Measurements from ENCODE around the gene KLK11.

KLK11 gene

DNA sequence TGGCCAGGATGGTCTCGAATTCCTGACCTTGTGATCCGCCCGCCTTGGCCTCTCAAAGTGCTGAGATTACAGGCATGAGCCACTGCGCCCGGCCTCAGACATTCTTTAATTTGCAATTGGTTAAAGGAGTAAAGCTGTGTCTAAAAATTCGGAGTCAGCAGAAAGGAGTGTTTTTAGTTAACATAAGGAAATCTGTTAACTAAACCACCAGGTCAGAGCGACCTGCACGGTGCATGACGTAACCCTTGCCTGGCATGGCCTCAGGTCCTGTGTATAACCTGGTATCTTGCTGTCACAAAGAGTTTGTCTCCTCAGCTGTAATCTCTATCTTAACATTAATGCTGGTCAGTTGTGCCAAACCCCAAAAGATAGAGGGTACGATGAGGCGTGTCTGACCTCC, 17.9 kb upstream of the KLK11 start:
- TF ChIP-seq CTCF (IDR thresholded peaks at IDR 0.05; ENCODE audit: low read depth, low read length): no peak
- no peak overlapping the region for H3K4me3 ChIP-seq (ENCODE audit: low read depth, low read length)

GRCh38 chr19:51043497-51043896, 17.1 kb upstream of the KLK11 start:
- TF ChIP-seq CTCF (IDR thresholded peaks at IDR 0.05; ENCODE audit: low read depth, low read length): no peak
- H3K4me3 ChIP-seq (ENCODE audit: low read depth, low read length): no peak overlapping the region

DNA sequence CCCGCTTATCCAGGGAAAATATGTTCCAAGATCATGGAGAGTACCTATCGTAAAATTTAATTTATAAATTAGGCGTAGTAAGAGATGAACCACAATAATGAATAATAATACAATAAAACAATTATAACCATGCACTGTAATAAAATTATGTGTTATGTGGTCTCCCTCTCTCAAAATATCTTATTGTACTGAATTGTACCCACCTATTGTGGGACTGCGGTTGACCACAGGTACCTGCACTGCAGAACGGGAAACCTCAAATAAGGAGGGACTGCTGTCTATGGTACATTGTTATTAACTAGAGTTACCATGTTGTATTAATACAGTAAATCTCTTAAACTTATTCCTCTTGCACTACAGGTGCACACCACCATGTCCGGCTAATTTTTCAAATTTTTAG, 13.7 kb upstream of the KLK11 start:
- no peak for TF ChIP-seq CTCF (IDR thresholded peaks at IDR 0.05; ENCODE audit: low read depth, low read length)

GRCh38 chr19:51036519-51036918, 10.1 kb upstream of the KLK11 start:
- no peak for TF ChIP-seq CTCF (IDR thresholded peaks at IDR 0.05; ENCODE audit: low read depth, low read length)
- H3K4me3 ChIP-seq (ENCODE audit: low read depth, low read length): no peak overlapping the region

More for the DNA sequence above, 13.7 kb upstream of the KLK11 start:
- H3K4me3 ChIP-seq (ENCODE audit: low read depth, low read length): no peak overlapping the region

DNA sequence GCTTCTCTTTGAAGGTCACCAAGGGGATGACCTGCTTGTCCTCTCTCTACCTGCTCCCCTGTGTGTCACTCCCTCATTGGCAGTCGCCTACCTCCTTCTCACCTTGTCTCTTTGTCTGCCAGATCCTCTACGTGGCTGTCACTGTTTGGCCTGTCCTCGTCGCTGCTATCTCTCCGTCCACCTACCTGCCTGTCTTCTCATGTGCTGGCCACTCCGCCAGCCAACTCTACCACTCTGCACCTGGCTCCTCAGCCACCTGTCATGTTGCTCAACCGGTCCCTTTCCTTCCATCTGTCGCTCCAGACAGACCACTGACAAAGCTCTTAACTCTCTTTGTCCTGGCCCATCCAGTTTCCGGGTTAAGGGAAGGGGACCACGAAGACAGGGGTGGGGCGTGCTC, 8.3 kb upstream of the KLK11 start, which contains the start of gene KLK12:
Gene KLK12, minus strand, starts transcription at position 299 of the 400 bp plus-strand sequence. CDS start 381 bp downstream, outside the sequence.
- no peak for TF ChIP-seq CTCF (IDR thresholded peaks at IDR 0.05; ENCODE audit: low read depth, low read length)
- H3K4me3 ChIP-seq (ENCODE audit: low read depth, low read length): no peak within 1 kb of the TSS

- H3K4me3 ChIP-seq (ENCODE audit: low read depth, low read length): no peak overlapping the region
- TF ChIP-seq CTCF (IDR thresholded peaks at IDR 0.05; ENCODE audit: low read depth, low read length): no peak
Observed at GRCh38 chr19:51031880-51032225, 5.4 kb upstream of the KLK11 start.

DNA sequence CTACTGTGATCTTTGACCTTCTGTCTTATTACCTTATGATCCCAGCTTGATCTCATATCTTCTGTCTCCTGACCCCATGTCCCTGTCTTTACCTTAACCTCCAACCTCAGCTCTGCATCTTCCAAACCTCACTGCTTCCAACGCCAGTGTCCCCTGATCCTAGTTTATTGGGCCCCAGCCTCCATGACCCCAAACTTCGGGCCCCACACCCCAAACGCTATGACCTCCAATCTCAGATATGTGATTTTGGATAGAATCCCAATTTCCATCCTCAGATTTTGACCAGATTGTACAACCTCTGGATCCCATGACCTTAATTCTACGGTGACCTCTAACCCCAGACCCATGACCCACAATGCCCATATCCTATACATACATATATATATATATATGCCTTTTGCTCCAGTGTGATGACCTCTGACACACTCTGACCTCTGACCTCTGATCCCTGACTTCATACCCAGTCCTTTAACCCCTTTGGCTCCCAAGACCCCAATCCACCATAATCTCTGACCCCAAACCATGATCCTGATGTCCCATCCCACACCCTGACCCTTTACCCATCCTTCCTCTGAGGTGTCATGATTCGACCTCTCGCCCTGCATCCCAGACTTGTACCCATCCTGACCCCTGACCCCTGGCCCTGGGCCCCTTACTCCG, 4.9 kb upstream of the KLK11 start:
- TF ChIP-seq CTCF (IDR thresholded peaks at IDR 0.05; ENCODE audit: low read depth, low read length): no peak
- no peak overlapping the region for H3K4me3 ChIP-seq (ENCODE audit: low read depth, low read length)
